ENCODE data around the gene PRAF2.

GRCh38 chrX:49101629-49101984, 27.8 kb upstream of the PRAF2 start:
- TF ChIP-seq, protein P1, sequence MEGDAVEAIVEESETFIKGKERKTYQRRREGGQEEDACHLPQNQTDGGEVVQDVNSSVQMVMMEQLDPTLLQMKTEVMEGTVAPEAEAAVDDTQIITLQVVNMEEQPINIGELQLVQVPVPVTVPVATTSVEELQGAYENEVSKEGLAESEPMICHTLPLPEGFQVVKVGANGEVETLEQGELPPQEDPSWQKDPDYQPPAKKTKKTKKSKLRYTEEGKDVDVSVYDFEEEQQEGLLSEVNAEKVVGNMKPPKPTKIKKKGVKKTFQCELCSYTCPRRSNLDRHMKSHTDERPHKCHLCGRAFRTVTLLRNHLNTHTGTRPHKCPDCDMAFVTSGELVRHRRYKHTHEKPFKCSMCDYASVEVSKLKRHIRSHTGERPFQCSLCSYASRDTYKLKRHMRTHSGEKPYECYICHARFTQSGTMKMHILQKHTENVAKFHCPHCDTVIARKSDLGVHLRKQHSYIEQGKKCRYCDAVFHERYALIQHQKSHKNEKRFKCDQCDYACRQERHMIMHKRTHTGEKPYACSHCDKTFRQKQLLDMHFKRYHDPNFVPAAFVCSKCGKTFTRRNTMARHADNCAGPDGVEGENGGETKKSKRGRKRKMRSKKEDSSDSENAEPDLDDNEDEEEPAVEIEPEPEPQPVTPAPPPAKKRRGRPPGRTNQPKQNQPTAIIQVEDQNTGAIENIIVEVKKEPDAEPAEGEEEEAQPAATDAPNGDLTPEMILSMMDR (IDR thresholded peaks at IDR 0.05) = no peak
- no peak for TF ChIP-seq POLR2A (IDR thresholded peaks at IDR 0.05)

Measured in esophagus squamous epithelium (tissue), 4 donors.